ENCODE data around the gene E2F2. TPM values are rescaled to one million over a fixed set of nuclear protein-coding genes. Genes with fewer than 3 reads are reported as not detected.
A peak's percentile ranks its signal among the peaks of the same experiment; 100 is the strongest.

E2F2 gene
- total and polyA plus RNA-seq, 2 of the 13 experiments (the other 11 are each of a cell fraction or from before 2014, with no cell fraction given), result 0.65 to 6.6 TPM

GRCh38 chr1:23530747-23531561 is at the start of gene E2F2 (continued):
- TF ChIP-seq ZNF333 (CRISPR knock-in tag; IDR thresholded peaks at IDR 0.05; ENCODE audit: borderline replicate concordance) (peak; percentile 37; the same call in 1 of the 2 replicates), EZH2 (conservative IDR thresholded peaks at IDR 0.05; ENCODE audit: low read depth, low read length) (no peak), YEATS4 (CRISPR knock-in tag; IDR thresholded peaks at IDR 0.05; ENCODE audit: borderline replicate concordance) (peak; percentile 66; the same call in 1 of the 2 replicates), NFYC (CRISPR knock-in tag; IDR thresholded peaks at IDR 0.05) (peak; percentile 66; the same call in 1 of the 2 replicates), ARNTL (CRISPR knock-in tag; IDR thresholded peaks at IDR 0.05) (peak; percentile 72; the same call in 1 of the 2 replicates), ZNF816 (CRISPR knock-in tag; IDR thresholded peaks at IDR 0.05; ENCODE audit: borderline replicate concordance) (peak; percentile 83; the same call in 1 of the 2 replicates), AKAP8 (CRISPR knock-in tag; IDR thresholded peaks at IDR 0.05) (0 out of 2 replicates have a peak, but pooled peaks have one; percentile 40), KAT7 (CRISPR knock-in tag; IDR thresholded peaks at IDR 0.05; ENCODE audit: borderline replicate concordance) (no peak), ZNF703 (CRISPR knock-in tag; IDR thresholded peaks at IDR 0.05; ENCODE audit: borderline replicate concordance) (no peak), GFI1 (CRISPR knock-in tag; IDR thresholded peaks at IDR 0.05; ENCODE audit: borderline replicate concordance) (peak; percentile 57), ZNF713 (CRISPR knock-in tag; IDR thresholded peaks at IDR 0.05) (0 out of 2 replicates have a peak, but pooled peaks have one; percentile 71), ZNF792 (CRISPR knock-in tag; IDR thresholded peaks at IDR 0.05) (peak; percentile 73; the same call in 1 of the 2 replicates), BORCS8-MEF2B (CRISPR knock-in tag; IDR thresholded peaks at IDR 0.05) (peak; percentile 57), HIC2 (CRISPR knock-in tag; IDR thresholded peaks at IDR 0.05; ENCODE audit: low read depth) (0 out of 2 replicates have a peak, but pooled peaks have one; percentile 16), ZNF326 (CRISPR knock-in tag; IDR thresholded peaks at IDR 0.05; ENCODE audit: borderline replicate concordance) (no peak), ELF4 (CRISPR knock-in tag; IDR thresholded peaks at IDR 0.05; ENCODE audit: borderline replicate concordance) (no peak), ARNT2 (CRISPR knock-in tag; IDR thresholded peaks at IDR 0.05; ENCODE audit: low read depth) (peak; percentile 77), ZNF564 (CRISPR knock-in tag; IDR thresholded peaks at IDR 0.05) (no peak; the same call in 1 of the 2 replicates), SALL1 (CRISPR knock-in tag; IDR thresholded peaks at IDR 0.05) (peak; percentile 52), HNRNPH1 (optimal IDR thresholded peaks at IDR 0.05; ENCODE audit: low read depth, low read length) (no peak), ZNF205 (CRISPR knock-in tag; IDR thresholded peaks at IDR 0.05) (no peak)
- TF ChIP-seq, protein P1, sequence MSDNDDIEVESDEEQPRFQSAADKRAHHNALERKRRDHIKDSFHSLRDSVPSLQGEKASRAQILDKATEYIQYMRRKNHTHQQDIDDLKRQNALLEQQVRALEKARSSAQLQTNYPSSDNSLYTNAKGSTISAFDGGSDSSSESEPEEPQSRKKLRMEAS (IDR thresholded peaks at IDR 0.05), result peak; percentile 81
- TF ChIP-seq, protein P2, sequence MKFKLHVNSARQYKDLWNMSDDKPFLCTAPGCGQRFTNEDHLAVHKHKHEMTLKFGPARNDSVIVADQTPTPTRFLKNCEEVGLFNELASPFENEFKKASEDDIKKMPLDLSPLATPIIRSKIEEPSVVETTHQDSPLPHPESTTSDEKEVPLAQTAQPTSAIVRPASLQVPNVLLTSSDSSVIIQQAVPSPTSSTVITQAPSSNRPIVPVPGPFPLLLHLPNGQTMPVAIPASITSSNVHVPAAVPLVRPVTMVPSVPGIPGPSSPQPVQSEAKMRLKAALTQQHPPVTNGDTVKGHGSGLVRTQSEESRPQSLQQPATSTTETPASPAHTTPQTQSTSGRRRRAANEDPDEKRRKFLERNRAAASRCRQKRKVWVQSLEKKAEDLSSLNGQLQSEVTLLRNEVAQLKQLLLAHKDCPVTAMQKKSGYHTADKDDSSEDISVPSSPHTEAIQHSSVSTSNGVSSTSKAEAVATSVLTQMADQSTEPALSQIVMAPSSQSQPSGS (CRISPR knock-in tag; IDR thresholded peaks at IDR 0.05), result peak; percentile 27; the same call in 1 of the 2 replicates
- TF ChIP-seq, protein P3, sequence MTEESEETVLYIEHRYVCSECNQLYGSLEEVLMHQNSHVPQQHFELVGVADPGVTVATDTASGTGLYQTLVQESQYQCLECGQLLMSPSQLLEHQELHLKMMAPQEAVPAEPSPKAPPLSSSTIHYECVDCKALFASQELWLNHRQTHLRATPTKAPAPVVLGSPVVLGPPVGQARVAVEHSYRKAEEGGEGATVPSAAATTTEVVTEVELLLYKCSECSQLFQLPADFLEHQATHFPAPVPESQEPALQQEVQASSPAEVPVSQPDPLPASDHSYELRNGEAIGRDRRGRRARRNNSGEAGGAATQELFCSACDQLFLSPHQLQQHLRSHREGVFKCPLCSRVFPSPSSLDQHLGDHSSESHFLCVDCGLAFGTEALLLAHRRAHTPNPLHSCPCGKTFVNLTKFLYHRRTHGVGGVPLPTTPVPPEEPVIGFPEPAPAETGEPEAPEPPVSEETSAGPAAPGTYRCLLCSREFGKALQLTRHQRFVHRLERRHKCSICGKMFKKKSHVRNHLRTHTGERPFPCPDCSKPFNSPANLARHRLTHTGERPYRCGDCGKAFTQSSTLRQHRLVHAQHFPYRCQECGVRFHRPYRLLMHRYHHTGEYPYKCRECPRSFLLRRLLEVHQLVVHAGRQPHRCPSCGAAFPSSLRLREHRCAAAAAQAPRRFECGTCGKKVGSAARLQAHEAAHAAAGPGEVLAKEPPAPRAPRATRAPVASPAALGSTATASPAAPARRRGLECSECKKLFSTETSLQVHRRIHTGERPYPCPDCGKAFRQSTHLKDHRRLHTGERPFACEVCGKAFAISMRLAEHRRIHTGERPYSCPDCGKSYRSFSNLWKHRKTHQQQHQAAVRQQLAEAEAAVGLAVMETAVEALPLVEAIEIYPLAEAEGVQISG (CRISPR knock-in tag; IDR thresholded peaks at IDR 0.05), result peak; percentile 85

Data from HepG2 (cell line).